ENCODE data around the gene DSCAML1.
A peak's percentile ranks its signal among the peaks of the same experiment; 100 is the strongest.

The DSCAML1 gene

DNA sequence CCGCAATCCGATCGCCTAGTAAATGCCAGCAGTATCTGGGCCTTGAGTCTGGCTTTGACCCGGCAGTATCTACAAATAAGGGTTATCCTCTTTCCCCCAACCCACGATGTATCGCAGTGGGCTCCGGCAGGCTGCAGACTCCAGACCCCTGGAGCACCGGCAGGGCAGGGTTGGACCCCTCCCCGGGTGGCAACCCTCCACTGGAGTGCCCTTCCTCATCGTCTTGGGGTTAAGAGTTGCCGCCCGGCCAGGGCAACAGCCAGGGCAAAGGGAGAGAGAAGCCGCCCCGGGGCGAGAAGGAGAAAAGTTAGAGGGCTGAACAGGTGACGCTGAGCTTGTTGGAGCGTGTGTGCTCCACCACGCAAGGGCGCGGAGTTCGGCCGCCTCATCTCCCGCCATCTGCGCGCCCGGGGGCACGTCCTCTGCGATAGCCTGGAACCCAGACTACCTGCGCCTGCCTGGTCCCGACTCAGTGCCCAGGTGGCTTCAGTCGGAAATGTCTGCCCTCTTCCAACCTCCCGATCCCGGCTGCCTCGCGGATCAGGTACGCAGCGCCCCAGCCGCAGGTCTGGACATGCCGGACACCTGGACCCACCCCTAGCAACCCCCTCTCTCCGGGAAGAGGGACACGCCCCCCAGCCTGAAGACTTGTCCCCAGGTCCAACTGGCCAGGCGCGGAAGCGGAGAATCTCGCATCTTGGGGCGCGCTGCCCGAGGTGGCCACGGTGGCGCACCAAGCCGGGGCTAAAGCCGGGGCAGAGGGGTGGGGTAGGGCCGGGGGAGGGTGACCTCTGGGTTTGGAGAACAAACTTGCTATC lies 1.2 kb downstream of the DSCAML1 start:
- Histone ChIP-seq H3K4me1 (ENCODE audit: control insufficient read depth, insufficient read depth, low read length) (peaks cover 4% of the 10 kb centered on the region), H3K9ac (ENCODE audit: low read length) (no peak overlapping the region), H3K9me3 (ENCODE audit: control insufficient read depth, low read length) (no peaks in the 10 kb centered on the region), H3K36me3 (ENCODE audit: control insufficient read depth, insufficient read depth, low read length, severe bottlenecking) (no peaks in the 10 kb centered on the region), H3K27me3 (replicated peaks; ENCODE audit: control insufficient read depth, insufficient read depth, low read length) (peaks cover 85% of the 10 kb centered on the region), H3K4me3 (ENCODE audit: low read length) (no peak overlapping the region)
- DNase-seq (ENCODE audit: low read depth): no peak

- no peak overlapping the region for H3K4me3 ChIP-seq (ENCODE audit: low read length)
- H3K27me3 ChIP-seq (replicated peaks; ENCODE audit: control insufficient read depth, insufficient read depth, low read length): peaks cover 86% of the 10 kb centered on the region
Measured at GRCh38 chr11:117794772-117795629, 2.0 kb downstream of the DSCAML1 start.

GRCh38 chr11:117794135-117794534 lies 2.9 kb downstream of the DSCAML1 start:
- Histone ChIP-seq H3K36me3 (ENCODE audit: control insufficient read depth, insufficient read depth, low read length, severe bottlenecking) (no peaks in the 10 kb centered on the region), H3K27me3 (replicated peaks; ENCODE audit: control insufficient read depth, insufficient read depth, low read length) (peaks cover 85% of the 10 kb centered on the region), H3K4me3 (ENCODE audit: low read length) (no peak overlapping the region), H3K9me3 (ENCODE audit: control insufficient read depth, low read length) (no peaks in the 10 kb centered on the region), H3K9ac (ENCODE audit: low read length) (no peak overlapping the region), H3K4me1 (ENCODE audit: control insufficient read depth, insufficient read depth, low read length) (peaks cover 4% of the 10 kb centered on the region)
- DNase-seq (ENCODE audit: low read depth): no peak

More at GRCh38 chr11:117794772-117795629, 2.0 kb downstream of the DSCAML1 start:
- H3K9ac ChIP-seq (ENCODE audit: low read length): no peak overlapping the region
- no peaks in the 10 kb centered on the region for H3K9me3 ChIP-seq (ENCODE audit: control insufficient read depth, low read length)
- H3K36me3 ChIP-seq (ENCODE audit: control insufficient read depth, insufficient read depth, low read length, severe bottlenecking): no peaks in the 10 kb centered on the region
- no peak for DNase-seq (ENCODE audit: low read depth)
- peaks cover 4% of the 10 kb centered on the region for H3K4me1 ChIP-seq (ENCODE audit: control insufficient read depth, insufficient read depth, low read length)

DNA sequence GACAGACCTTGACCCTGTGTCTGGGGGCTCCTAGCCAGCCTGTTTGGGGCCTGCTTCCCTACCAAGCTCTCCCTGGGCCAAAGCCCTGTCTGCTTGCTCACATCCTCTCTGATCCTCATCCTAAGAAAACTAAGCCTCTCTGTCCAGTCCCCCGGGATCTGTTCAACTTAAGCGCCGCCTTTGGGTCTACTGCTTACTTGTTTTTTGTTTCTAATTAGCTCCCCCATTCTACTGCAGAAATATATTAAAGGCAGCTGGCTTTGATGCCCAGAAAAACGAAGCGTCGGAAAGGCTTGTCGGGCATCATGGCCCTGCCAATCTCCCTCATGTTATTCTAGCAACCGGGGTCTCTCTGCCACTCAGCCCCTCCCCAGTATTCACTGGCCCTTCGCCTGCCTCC lies 3.4 kb downstream of the DSCAML1 start:
- no peak overlapping the region for H3K4me3 ChIP-seq (ENCODE audit: low read length)
- no peak for DNase-seq (ENCODE audit: low read depth)
- no peaks in the 10 kb centered on the region for H3K36me3 ChIP-seq (ENCODE audit: control insufficient read depth, insufficient read depth, low read length, severe bottlenecking)
- no peaks in the 10 kb centered on the region for H3K9me3 ChIP-seq (ENCODE audit: control insufficient read depth, low read length)
- H3K27me3 ChIP-seq (replicated peaks; ENCODE audit: control insufficient read depth, insufficient read depth, low read length): peaks cover 85% of the 10 kb centered on the region
- H3K9ac ChIP-seq (ENCODE audit: low read length): no peak overlapping the region
- H3K4me1 ChIP-seq (ENCODE audit: control insufficient read depth, insufficient read depth, low read length): peaks cover 4% of the 10 kb centered on the region

DNA sequence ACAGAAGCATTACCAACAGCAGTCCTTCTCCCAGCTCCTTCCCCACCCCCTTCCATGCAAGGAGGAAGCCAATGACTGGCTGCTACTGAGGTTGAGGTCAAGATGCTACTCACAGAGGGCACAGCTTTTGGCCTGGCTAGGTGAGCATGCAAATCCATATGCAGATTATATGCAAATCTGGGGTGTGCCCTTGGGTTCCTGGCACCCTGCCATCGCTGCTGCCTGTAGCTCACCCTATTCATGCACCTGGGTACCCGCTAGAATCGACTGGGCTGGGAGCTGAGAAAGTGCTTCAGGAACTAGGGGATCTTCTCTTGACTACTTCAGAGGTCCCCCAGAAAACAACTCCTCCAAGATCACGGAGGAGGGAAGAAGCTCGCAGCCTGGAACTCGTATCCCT lies 4.0 kb downstream of the DSCAML1 start:
- Histone ChIP-seq H3K36me3 (ENCODE audit: control insufficient read depth, insufficient read depth, low read length, severe bottlenecking) (no peaks in the 10 kb centered on the region), H3K4me3 (ENCODE audit: low read length) (no peak overlapping the region), H3K9me3 (ENCODE audit: control insufficient read depth, low read length) (no peaks in the 10 kb centered on the region), H3K9ac (ENCODE audit: low read length) (no peak overlapping the region), H3K27me3 (replicated peaks; ENCODE audit: control insufficient read depth, insufficient read depth, low read length) (peaks cover 84% of the 10 kb centered on the region), H3K4me1 (ENCODE audit: control insufficient read depth, insufficient read depth, low read length) (peaks cover 4% of the 10 kb centered on the region)
- no peak for DNase-seq (ENCODE audit: low read depth)

GRCh38 chr11:117792241-117792640 lies 4.8 kb downstream of the DSCAML1 start:
- H3K4me3 ChIP-seq (ENCODE audit: low read length): no peak overlapping the region
- no peaks in the 10 kb centered on the region for H3K9me3 ChIP-seq (ENCODE audit: control insufficient read depth, low read length)
- no peak for DNase-seq (ENCODE audit: low read depth)
- no peaks in the 10 kb centered on the region for H3K36me3 ChIP-seq (ENCODE audit: control insufficient read depth, insufficient read depth, low read length, severe bottlenecking)
- peaks cover 4% of the 10 kb centered on the region for H3K4me1 ChIP-seq (ENCODE audit: control insufficient read depth, insufficient read depth, low read length)
- peaks cover 82% of the 10 kb centered on the region for H3K27me3 ChIP-seq (replicated peaks; ENCODE audit: control insufficient read depth, insufficient read depth, low read length)
- H3K9ac ChIP-seq (ENCODE audit: low read length): no peak overlapping the region

DNA sequence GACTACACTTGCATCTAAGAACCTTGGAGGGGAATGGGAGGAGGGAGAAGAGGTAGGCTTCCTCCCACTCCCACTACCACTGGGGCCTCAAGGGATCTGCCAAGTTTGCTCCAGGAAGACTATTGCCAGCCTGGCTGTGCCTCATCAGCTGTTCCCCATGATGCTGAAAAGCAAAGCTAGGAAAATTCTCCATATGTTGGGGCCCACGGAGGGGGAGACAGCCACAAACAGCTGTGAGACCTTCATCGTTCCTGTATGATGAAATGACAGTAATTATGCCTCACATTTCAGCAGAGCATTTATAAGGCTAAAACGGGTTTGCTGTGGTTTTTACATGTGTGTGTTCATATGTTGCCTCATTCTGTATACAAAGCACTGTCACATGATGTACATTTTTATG lies 6.7 kb downstream of the DSCAML1 start:
- Histone ChIP-seq H3K4me3 (ENCODE audit: low read length) (no peak overlapping the region), H3K9me3 (ENCODE audit: control insufficient read depth, low read length) (no peaks in the 10 kb centered on the region), H3K9ac (ENCODE audit: low read length) (no peak overlapping the region), H3K4me1 (ENCODE audit: control insufficient read depth, insufficient read depth, low read length) (no peaks in the 10 kb centered on the region), H3K36me3 (ENCODE audit: control insufficient read depth, insufficient read depth, low read length, severe bottlenecking) (no peaks in the 10 kb centered on the region), H3K27me3 (replicated peaks; ENCODE audit: control insufficient read depth, insufficient read depth, low read length) (peaks cover 84% of the 10 kb centered on the region)
- DNase-seq (ENCODE audit: low read depth): no peak

GRCh38 chr11:117789241-117789640 lies 7.8 kb downstream of the DSCAML1 start:
- Histone ChIP-seq H3K9ac (ENCODE audit: low read length) (no peak overlapping the region), H3K4me3 (ENCODE audit: low read length) (no peak overlapping the region), H3K36me3 (ENCODE audit: control insufficient read depth, insufficient read depth, low read length, severe bottlenecking) (no peaks in the 10 kb centered on the region), H3K9me3 (ENCODE audit: control insufficient read depth, low read length) (no peaks in the 10 kb centered on the region), H3K4me1 (ENCODE audit: control insufficient read depth, insufficient read depth, low read length) (no peaks in the 10 kb centered on the region), H3K27me3 (replicated peaks; ENCODE audit: control insufficient read depth, insufficient read depth, low read length) (peaks cover 85% of the 10 kb centered on the region)
- DNase-seq (ENCODE audit: low read depth): no peak

DNA sequence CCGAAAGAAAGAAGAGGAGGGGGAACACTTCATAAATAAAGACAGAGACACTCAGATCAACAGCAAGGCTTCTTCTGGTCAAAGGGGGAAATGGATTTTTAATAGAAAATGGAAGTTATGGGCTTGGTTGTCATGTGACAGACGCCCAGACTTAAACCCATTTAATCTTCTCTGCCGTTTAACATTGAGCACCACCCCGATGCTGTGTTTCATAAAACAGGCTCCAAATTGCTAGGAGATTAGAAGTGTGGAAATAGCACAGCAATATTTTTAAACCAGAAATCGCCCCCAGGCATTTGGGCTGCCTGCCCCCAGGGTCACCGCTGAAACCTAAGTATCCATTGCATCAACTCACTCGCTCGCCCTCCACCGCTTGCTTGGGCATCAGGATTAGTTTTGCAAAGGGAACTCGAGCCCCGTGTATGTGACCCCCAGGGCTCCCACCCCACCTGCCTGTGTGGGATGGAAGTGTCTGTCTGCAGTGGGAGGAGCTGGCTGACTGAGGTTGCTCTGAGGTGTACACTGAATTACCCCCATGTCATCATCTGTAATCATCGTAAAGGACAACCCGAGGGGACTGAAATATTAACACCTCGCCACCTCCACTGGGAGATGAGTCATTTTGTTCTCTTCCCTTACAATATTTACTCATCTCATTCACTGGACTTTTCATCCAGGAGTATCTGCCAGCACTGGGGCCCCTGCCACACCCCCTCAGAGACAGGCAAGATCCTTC lies 10.7 kb downstream of the DSCAML1 start:
- H3K36me3 ChIP-seq (ENCODE audit: control insufficient read depth, insufficient read depth, low read length, severe bottlenecking): no peaks in the 10 kb centered on the region
- H3K9ac ChIP-seq (ENCODE audit: low read length): no peak overlapping the region
- H3K4me3 ChIP-seq (ENCODE audit: low read length): no peak overlapping the region
- peak; percentile 31 for DNase-seq (ENCODE audit: low read depth)
- no peaks in the 10 kb centered on the region for H3K9me3 ChIP-seq (ENCODE audit: control insufficient read depth, low read length)
- no peaks in the 10 kb centered on the region for H3K4me1 ChIP-seq (ENCODE audit: control insufficient read depth, insufficient read depth, low read length)
- peaks cover 83% of the 10 kb centered on the region for H3K27me3 ChIP-seq (replicated peaks; ENCODE audit: control insufficient read depth, insufficient read depth, low read length)

DNA sequence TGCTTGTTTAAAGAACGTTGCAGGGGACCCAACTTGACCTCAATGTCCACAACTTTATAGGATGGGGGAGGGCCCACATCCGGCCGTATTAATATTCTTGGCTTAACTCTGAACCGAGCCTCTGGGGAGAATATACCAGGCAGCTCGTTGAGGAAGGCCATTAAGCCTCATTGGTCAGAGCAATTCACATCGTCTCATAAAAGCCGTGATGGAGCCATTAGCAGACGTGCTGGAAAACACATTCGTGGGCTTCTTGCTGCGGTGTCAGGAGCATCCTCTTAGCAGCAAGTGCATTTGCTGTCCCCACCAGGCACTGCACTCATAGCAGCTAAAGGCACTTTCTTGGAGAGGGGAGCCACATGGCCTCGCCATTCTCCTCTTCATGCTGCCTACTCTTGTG lies 14.9 kb downstream of the DSCAML1 start:
- no peak overlapping the region for H3K9ac ChIP-seq (ENCODE audit: low read length)
- H3K27me3 ChIP-seq (replicated peaks; ENCODE audit: control insufficient read depth, insufficient read depth, low read length): peaks cover 75% of the 10 kb centered on the region
- no peaks in the 10 kb centered on the region for H3K9me3 ChIP-seq (ENCODE audit: control insufficient read depth, low read length)
- no peaks in the 10 kb centered on the region for H3K4me1 ChIP-seq (ENCODE audit: control insufficient read depth, insufficient read depth, low read length)
- H3K4me3 ChIP-seq (ENCODE audit: low read length): no peak overlapping the region
- DNase-seq (ENCODE audit: low read depth): no peak
- H3K36me3 ChIP-seq (ENCODE audit: control insufficient read depth, insufficient read depth, low read length, severe bottlenecking): no peaks in the 10 kb centered on the region

- peaks cover 73% of the 10 kb centered on the region for H3K27me3 ChIP-seq (replicated peaks; ENCODE audit: control insufficient read depth, insufficient read depth, low read length)
- H3K4me3 ChIP-seq (ENCODE audit: low read length): no peak overlapping the region
- no peaks in the 10 kb centered on the region for H3K4me1 ChIP-seq (ENCODE audit: control insufficient read depth, insufficient read depth, low read length)
- H3K9ac ChIP-seq (ENCODE audit: low read length): no peak overlapping the region
- H3K36me3 ChIP-seq (ENCODE audit: control insufficient read depth, insufficient read depth, low read length, severe bottlenecking): no peaks in the 10 kb centered on the region
- no peaks in the 10 kb centered on the region for H3K9me3 ChIP-seq (ENCODE audit: control insufficient read depth, low read length)
- DNase-seq (ENCODE audit: low read depth): no peak
Measured at GRCh38 chr11:117781627-117782026, 15.4 kb downstream of the DSCAML1 start.

Data from adipocyte (in vitro differentiated cells).